Activated T-cell treated with anti-CD3 and anti-CD28 coated beads, Interleukin-2, amount 50 U/mL, for 1 hour (primary cell): Measurements from ENCODE around the gene CARD10.
"Not testable (repeated sequence)": the region's sequence is repeated elsewhere in the genome, so short reads cannot be mapped to it uniquely, and the experiment has no call there.

Experiments
- DNase-seq: peaks from one replicate; pipeline ENCODE4 v3.0.0-alpha.2; 2020

Gene CARD10

GRCh38 chr22:37552524-37553163 lies 33.4 kb upstream of the CARD10 start:
- DNase-seq: no peak

GRCh38 chr22:37551981-37552380 lies 32.8 kb upstream of the CARD10 start:
- no peak for DNase-seq

GRCh38 chr22:37550921-37551320 lies 31.7 kb upstream of the CARD10 start:
- not testable (repeated sequence) for DNase-seq

GRCh38 chr22:37549704-37550059 lies 30.5 kb upstream of the CARD10 start:
- no peak for DNase-seq

GRCh38 chr22:37547251-37547741 lies 28.1 kb upstream of the CARD10 start:
- DNase-seq: no peak

- DNase-seq: no peak
Observed at GRCh38 chr22:37546437-37547250, 27.4 kb upstream of the CARD10 start.

- no peak for DNase-seq
Observed at GRCh38 chr22:37545703-37546436, 26.7 kb upstream of the CARD10 start.

GRCh38 chr22:37544955-37545702 lies 25.9 kb upstream of the CARD10 start:
- peak; percentile 56 for DNase-seq

GRCh38 chr22:37542959-37543358 lies 23.7 kb upstream of the CARD10 start:
- no peak for DNase-seq

GRCh38 chr22:37542416-37542815 lies 23.2 kb upstream of the CARD10 start:
- DNase-seq: not testable (repeated sequence)

- not testable (repeated sequence) for DNase-seq
Observed at GRCh38 chr22:37539790-37540189, 20.6 kb upstream of the CARD10 start.

GRCh38 chr22:37538590-37539357 lies 19.6 kb upstream of the CARD10 start:
- DNase-seq: peak; percentile 89

GRCh38 chr22:37535159-37535558 lies 15.9 kb upstream of the CARD10 start:
- DNase-seq: no peak

- no peak for DNase-seq
Observed at GRCh38 chr22:37534445-37534844, 15.2 kb upstream of the CARD10 start.

- DNase-seq: no peak
Observed at GRCh38 chr22:37533995-37534394, 14.8 kb upstream of the CARD10 start.

- DNase-seq: no peak
Observed at GRCh38 chr22:37529652-37530345, 10.6 kb upstream of the CARD10 start.

GRCh38 chr22:37527952-37528351 lies 8.7 kb upstream of the CARD10 start:
- DNase-seq: not testable (repeated sequence)

GRCh38 chr22:37527081-37527752 lies 8.0 kb upstream of the CARD10 start:
- DNase-seq: not testable (repeated sequence)

- DNase-seq: no peak
Observed at GRCh38 chr22:37526376-37526775, 7.2 kb upstream of the CARD10 start.

- no peak for DNase-seq
Observed at GRCh38 chr22:37525746-37526350, 6.6 kb upstream of the CARD10 start.
